Esophagus muscularis mucosa (tissue), 4 donors: ENCODE measurements around the gene YIPF2. TPM values are rescaled to one million over a fixed set of nuclear protein-coding genes. Genes with fewer than 3 reads are reported as not detected.

Experiments
- DNase-seq: peaks from one replicate; pipeline ENCODE4 v3.0.0-alpha.2; 2017; ENCODE audit errors: extremely low spot score
- H3K27ac ChIP-seq, 4 donors: fragments of 200-600 bp; sonication (generic); replicated peaks in 1 of 4; 1 replicate in 3 of 4; 2 replicates in 1 of 4; pipeline ENCODE4 v1.5.1; 2016 to 2019; ENCODE audit warnings: mild to moderate bottlenecking in 1 of 4
- H3K27me3 ChIP-seq, 4 donors: fragments of 200-600 bp; sonication (generic); one replicate each; pipeline versions ENCODE4 v1.5.1 to v1.6.0; 2016 to 2019
- H3K36me3 ChIP-seq, 4 donors: fragments of 200-600 bp; sonication (generic); one replicate each; pipeline ENCODE4 v1.5.1; 2016 to 2019
- H3K4me1 ChIP-seq, 4 donors: fragments of 200-600 bp; sonication (generic); one replicate each; pipeline ENCODE4 v1.5.1; 2016 to 2019
- H3K4me3 ChIP-seq, 4 donors: fragments of 200-600 bp; sonication (generic); 1 replicate in 2 of 4; 2 replicates in 2 of 4; pipeline ENCODE4 v1.5.1; 2016 to 2019; ENCODE audit warnings: mild to moderate bottlenecking in 4 of 4, moderate library complexity in 1 of 4
- H3K9me3 ChIP-seq, 4 donors: fragments of 200-600 bp; sonication (generic); 1 replicate in 3 of 4; 2 replicates in 1 of 4; pipeline ENCODE4 v1.5.1; 2016 to 2019
- CTCF ChIP-seq, 3 experiments: fragments of 200-600 bp in 2 of 3; fragments of 450-650 bp in 1 of 3; sonication (generic) in 2 of 3; IDR thresholded peaks; one replicate each; pipeline ENCODE4 v1.5.1; 2017 to 2019; ENCODE audit warnings: antibody characterized with exemption in 3 of 3, mild to moderate bottlenecking in 2 of 3, moderate library complexity in 1 of 3
- EP300 ChIP-seq: sonication (generic); formaldehyde crosslinking; IDR thresholded peaks from one replicate; pipeline ENCODE4 v1.6.1; 2017; ENCODE audit warnings: antibody characterized with exemption
- POLR2A ChIP-seq: fragments of 450-650 bp; IDR thresholded peaks from one replicate; pipeline ENCODE4 v1.6.1; 2017; ENCODE audit warnings: antibody characterized with exemption, moderate library complexity, mild to moderate bottlenecking, low read depth
- POLR2AphosphoS5 ChIP-seq, 2 donors: sonication (generic); formaldehyde crosslinking; IDR thresholded peaks; one replicate each; pipeline ENCODE4 v1.6.1; 2017; ENCODE audit warnings: antibody characterized with exemption in 2 of 2
- WGBS: methylation state at CpG from one replicate; pipeline ENCODE4 v1.1.5; 2018; 5-methylcytosine and 5-hydroxymethylcytosine counted together
- intact Hi-C: fragments of 100-400 bp; cut with DNase I; formaldehyde crosslinking; loops from one replicate; pipeline ENCODE4 v1.15.1; 2023
- total RNA-seq, 4 donors: library from RNA; depleted of rRNA; stranded (reverse); fragments of >200 nt; gene quantifications; one replicate each; pipeline versions ENCODE4 v1.1.0 to v1.2.1, GENCODE V29; 2016

YIPF2 gene
- total RNA-seq, 4 donors from 2014 or later = 23.3 to 50.1 (median 31.0) TPM

GRCh38 chr19:10924597-10924996, 3.8 kb downstream of the YIPF2 start:
- 84% methylated on average over 13 of the region's 13 CpGs for WGBS
- TF ChIP-seq POLR2A (no peak), CTCF (IDR thresholded peaks at IDR 0.05) (no peak), EP300 (no peak), POLR2AphosphoS5 (IDR thresholded peaks at IDR 0.05) (no peak)
- Histone ChIP-seq H3K36me3 (peaks cover 26 to 65% (median 59%) of the 10 kb centered on the region in 4 donors), H3K27ac (no peak overlapping the region), H3K27me3 (no peaks in the 10 kb centered on the region), H3K9me3 (no peaks in the 10 kb centered on the region), H3K4me3 (no peak overlapping the region), H3K4me1 (peaks cover 13 to 22% (median 18%) of the 10 kb centered on the region in 4 donors)
- no peak for DNase-seq
- intact Hi-C loops = loop anchor here (5.0 kb wide), 1 partner anchor 42 kb away; no protein-coding TSS in a partner anchor

GRCh38 chr19:10923260-10924112, 5.0 kb downstream of the YIPF2 start:
- peaks cover 30 to 76% (median 69%) of the 10 kb centered on the region in 4 donors for H3K36me3 ChIP-seq
- H3K4me1 ChIP-seq = peaks cover 9 to 15% (median 12%) of the 10 kb centered on the region in 4 donors
- 81% methylated on average over 22 of the region's 29 CpGs for WGBS
- H3K27ac ChIP-seq = no peak overlapping the region
- no peak overlapping the region for H3K4me3 ChIP-seq
- intact Hi-C loops = loop anchor here (5.0 kb wide), 1 partner anchor 41 kb away; no protein-coding TSS in a partner anchor
- DNase-seq = no peak
- H3K9me3 ChIP-seq = no peaks in the 10 kb centered on the region
- no peaks in the 10 kb centered on the region for H3K27me3 ChIP-seq
- TF ChIP-seq POLR2AphosphoS5 (IDR thresholded peaks at IDR 0.05) = no peak
- no peak for TF ChIP-seq POLR2A
- no peak for TF ChIP-seq CTCF (IDR thresholded peaks at IDR 0.05)
- no peak for TF ChIP-seq EP300

GRCh38 chr19:10922638-10923014, 5.8 kb downstream of the YIPF2 start:
- no peak overlapping the region for H3K27ac ChIP-seq
- DNase-seq = no peak
- no peak for TF ChIP-seq POLR2A
- TF ChIP-seq CTCF (IDR thresholded peaks at IDR 0.05) = no peak
- no peak for TF ChIP-seq POLR2AphosphoS5 (IDR thresholded peaks at IDR 0.05)
- TF ChIP-seq EP300 = no peak
- H3K36me3 ChIP-seq = peaks cover 30 to 84% (median 77%) of the 10 kb centered on the region in 4 donors
- peaks cover 4 to 8% (median 6%) of the 10 kb centered on the region in 4 donors for H3K4me1 ChIP-seq
- no peaks in the 10 kb centered on the region for H3K27me3 ChIP-seq
- 75% methylated on average over 13 of the region's 13 CpGs for WGBS
- intact Hi-C loops = loop anchor here (5.0 kb wide), 1 partner anchor 40 kb away; no protein-coding TSS in a partner anchor
- H3K9me3 ChIP-seq = no peaks in the 10 kb centered on the region
- no peak overlapping the region for H3K4me3 ChIP-seq

DNA sequence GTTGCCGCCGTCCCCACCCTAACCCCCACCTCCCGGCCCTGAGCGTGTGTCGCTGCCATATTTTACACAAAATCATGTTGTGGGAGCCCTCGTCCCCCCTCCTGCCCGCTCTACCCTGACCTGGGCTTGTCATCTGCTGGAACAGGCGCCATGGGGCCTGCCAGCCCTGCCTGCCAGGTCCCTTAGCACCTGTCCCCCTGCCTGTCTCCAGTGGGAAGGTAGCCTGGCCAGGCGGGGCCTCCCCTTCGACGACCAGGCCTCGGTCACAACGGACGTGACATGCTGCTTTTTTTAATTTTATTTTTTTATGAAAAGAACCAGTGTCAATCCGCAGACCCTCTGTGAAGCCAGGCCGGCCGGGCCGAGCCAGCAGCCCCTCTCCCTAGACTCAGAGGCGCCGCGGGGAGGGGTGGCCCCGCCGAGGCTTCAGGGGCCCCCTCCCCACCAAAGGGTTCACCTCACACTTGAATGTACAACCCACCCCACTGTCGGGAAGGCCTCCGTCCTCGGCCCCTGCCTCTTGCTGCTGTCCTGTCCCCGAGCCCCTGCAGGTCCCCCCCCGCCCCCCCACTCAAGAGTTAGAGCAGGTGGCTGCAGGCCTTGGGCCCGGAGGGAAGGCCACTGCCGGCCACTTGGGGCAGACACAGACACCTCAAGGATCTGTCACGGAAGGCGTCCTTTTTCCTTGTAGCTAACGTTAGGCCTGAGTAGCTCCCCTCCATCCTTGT, 6.4 kb downstream of the YIPF2 start:
- WGBS = 82% methylated on average over 28 of the region's 33 CpGs
- Histone ChIP-seq H3K9me3 (no peaks in the 10 kb centered on the region), H3K36me3 (peaks cover 30 to 84% (median 77%) of the 10 kb centered on the region in 4 donors), H3K4me3 (no peak overlapping the region), H3K4me1 (peaks cover 0 to 3% (median under 1%) of the 10 kb centered on the region in 4 donors), H3K27me3 (no peaks in the 10 kb centered on the region), H3K27ac (no peak overlapping the region)
- DNase-seq = no peak
- no peak for TF ChIP-seq EP300
- no peak for TF ChIP-seq POLR2A
- TF ChIP-seq POLR2AphosphoS5 (IDR thresholded peaks at IDR 0.05) = no peak
- no peak for TF ChIP-seq CTCF (IDR thresholded peaks at IDR 0.05)
- intact Hi-C loops = loop anchor here (5.0 kb wide), 1 partner anchor 40 kb away; no protein-coding TSS in a partner anchor
